Measurements from ENCODE around the gene NSRP1. TPM values are rescaled to one million over a fixed set of nuclear protein-coding genes. Genes with fewer than 3 reads are reported as not detected.

Gene NSRP1
- total RNA-seq, 4 donors from 2014 or later = 16.2 to 60.2 (median 42.7) TPM

DNA sequence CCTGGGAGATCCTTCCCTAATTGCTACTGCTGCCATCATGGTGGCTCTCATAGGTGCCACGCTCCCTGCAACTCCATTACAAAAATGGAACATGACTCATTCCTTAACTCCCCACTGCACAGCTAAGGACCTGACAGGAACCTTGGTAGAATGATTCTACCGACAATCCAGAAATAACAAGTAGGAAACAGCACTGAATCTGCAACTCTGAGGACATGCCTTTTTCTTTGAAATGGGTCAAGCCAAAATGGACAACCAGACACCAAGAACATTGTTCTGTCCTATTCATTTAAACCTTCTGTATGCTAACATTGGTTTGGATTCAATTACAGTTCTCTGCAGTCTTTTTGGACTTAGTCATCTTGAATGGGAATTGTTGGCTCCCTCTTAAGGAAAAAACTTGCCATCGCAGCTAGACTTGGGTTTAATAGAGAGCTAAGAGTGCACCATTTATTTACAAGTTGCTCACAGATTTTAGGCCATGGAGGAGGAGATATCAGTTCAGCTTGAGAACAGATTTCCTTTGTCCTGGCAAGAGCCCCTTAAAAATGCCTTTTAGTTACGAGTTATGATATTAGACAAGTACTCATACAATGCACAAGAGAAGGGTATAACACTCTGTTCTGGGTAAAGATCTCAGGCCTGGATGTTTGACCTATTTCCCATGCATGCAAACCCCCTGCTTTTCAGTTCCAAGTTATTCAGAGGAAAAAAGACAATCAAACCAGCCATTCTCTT is 20.9 kb upstream of the NSRP1 start:
- H3K36me3 ChIP-seq = no peaks in the 10 kb centered on the region
- TF ChIP-seq, protein P1, sequence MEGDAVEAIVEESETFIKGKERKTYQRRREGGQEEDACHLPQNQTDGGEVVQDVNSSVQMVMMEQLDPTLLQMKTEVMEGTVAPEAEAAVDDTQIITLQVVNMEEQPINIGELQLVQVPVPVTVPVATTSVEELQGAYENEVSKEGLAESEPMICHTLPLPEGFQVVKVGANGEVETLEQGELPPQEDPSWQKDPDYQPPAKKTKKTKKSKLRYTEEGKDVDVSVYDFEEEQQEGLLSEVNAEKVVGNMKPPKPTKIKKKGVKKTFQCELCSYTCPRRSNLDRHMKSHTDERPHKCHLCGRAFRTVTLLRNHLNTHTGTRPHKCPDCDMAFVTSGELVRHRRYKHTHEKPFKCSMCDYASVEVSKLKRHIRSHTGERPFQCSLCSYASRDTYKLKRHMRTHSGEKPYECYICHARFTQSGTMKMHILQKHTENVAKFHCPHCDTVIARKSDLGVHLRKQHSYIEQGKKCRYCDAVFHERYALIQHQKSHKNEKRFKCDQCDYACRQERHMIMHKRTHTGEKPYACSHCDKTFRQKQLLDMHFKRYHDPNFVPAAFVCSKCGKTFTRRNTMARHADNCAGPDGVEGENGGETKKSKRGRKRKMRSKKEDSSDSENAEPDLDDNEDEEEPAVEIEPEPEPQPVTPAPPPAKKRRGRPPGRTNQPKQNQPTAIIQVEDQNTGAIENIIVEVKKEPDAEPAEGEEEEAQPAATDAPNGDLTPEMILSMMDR (IDR thresholded peaks at IDR 0.05) = peak; percentile 30 to 49 (median 40)
- no peak for TF ChIP-seq POLR2AphosphoS5 (IDR thresholded peaks at IDR 0.05)
- H3K4me1 ChIP-seq = peaks cover 0 to 8% (median 6%) of the 10 kb centered on the region in 4 donors
- H3K9me3 ChIP-seq = no peaks in the 10 kb centered on the region
- DNase-seq = no peak
- intact Hi-C loops (cut with DNase I; ENCODE audit: low total_unique reads) (no loop called here), in situ Hi-C loops (cut with MboI; ENCODE audit: low pct_ligation_motif_present in 1 of 4, low pct_unique_long_range_greater_than_20kb in 1 of 4, low sequenced_read_pairs in 3 of 4) (loop anchor here in 3 of 4 donors (10.0 to 25.0 kb wide), 2 partner anchors 61 to 283 kb away; no protein-coding TSS in a partner anchor)
- H3K27me3 ChIP-seq = peaks cover 4% of the 10 kb centered on the region
- WGBS, 2 donors (ENCODE audit: low coverage in 1 of 2) = 37 to 48% methylated on average over 3 to 4 of the region's 4 CpGs
- H3K4me3 ChIP-seq = no peak overlapping the region
- no peak overlapping the region for H3K27ac ChIP-seq

DNA sequence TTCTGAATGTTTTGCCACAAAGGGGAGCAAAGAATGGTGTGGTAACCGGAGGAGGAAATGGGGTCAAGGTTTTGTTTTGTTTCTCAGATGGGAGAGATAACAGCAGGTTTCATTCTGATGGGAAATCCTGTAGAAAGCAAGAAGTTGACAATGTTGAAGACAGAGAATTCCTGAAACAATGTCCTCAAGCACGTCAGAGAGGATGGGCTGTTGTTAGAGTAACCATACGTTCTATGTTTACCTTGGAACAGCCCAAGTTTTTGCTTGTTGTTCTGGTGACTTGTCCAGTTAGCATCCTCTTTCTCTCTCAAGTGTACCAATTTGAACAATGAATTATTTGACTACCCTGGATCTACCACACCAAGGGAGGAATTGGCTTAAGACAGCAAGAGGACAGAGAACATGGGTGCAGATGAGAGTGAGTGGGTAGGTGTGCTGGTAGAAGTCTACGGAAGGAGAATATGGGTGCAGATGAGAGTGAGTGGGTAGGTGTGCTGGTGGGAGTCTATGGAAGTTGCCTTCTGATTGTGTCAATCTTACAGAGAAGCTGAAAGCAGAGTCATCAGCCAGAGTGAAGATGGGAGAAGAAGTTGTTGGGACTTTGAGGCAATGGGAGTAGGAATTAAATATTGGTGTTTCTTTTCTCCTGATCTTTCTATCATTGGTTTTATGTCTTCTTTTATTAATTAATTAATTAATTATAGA is 14.8 kb upstream of the NSRP1 start:
- in situ Hi-C loops (cut with MboI; ENCODE audit: low pct_ligation_motif_present in 1 of 4, low pct_unique_long_range_greater_than_20kb in 1 of 4, low sequenced_read_pairs in 3 of 4) = loop anchor here in 3 of 4 donors (10.0 to 25.0 kb wide), 2 partner anchors 223 to 235 kb away; partner anchors contain the start of gene TMIGD1 (in 2 of the 3)

DNA sequence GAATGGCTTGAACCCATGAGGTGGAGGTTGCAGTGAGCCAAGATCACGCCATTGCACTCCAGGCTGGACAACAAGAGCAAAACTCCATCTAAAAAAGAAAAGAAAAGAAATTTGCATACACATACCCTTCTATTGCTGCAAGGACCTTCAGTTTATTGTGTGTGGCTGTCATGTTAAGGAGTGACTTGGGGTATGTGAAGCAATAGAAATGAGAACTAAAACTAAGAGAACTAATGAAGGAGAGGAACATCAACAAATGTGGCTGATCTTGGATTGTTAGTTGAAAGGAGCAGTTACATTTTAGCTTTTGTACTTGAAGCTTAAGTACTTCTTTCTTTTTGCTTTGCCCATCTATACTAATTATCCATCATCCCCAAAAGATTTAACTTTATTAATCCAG is 12.7 kb upstream of the NSRP1 start:
- no peak for TF ChIP-seq POLR2AphosphoS5 (IDR thresholded peaks at IDR 0.05)
- no peak for TF ChIP-seq EP300 (IDR thresholded peaks at IDR 0.05; ENCODE audit: low read depth)
- no peak for TF ChIP-seq POLR2A (IDR thresholded peaks at IDR 0.05)
- TF ChIP-seq, protein P1 (IDR thresholded peaks at IDR 0.05) = no peak
- intact Hi-C loops (cut with DNase I; ENCODE audit: low total_unique reads) = loop anchor here (5.0 kb wide), 1 partner anchor 133 kb away; the partner anchor contains the start of gene SLC6A4
- Histone ChIP-seq H3K27me3 (no peaks in the 10 kb centered on the region), H3K27ac (no peak overlapping the region), H3K9me3 (no peaks in the 10 kb centered on the region), H3K36me3 (no peaks in the 10 kb centered on the region), H3K4me3 (no peak overlapping the region), H3K4me1 (peaks cover 0 to 9% (median 5%) of the 10 kb centered on the region in 4 donors)
- no peak for DNase-seq
- 96 to 100% methylated on average over 1 of the region's 1 CpG for WGBS, 2 donors (ENCODE audit: low coverage in 1 of 2)
- in situ Hi-C loops (cut with MboI; ENCODE audit: low pct_ligation_motif_present in 1 of 4, low pct_unique_long_range_greater_than_20kb in 1 of 4, low sequenced_read_pairs in 3 of 4) = loop anchor here in 3 of 4 donors (10.0 to 25.0 kb wide), 2 partner anchors 221 to 233 kb away; partner anchors contain the start of gene TMIGD1 (in 2 of the 3)

More for the DNA sequence above, 14.8 kb upstream of the NSRP1 start:
- no peaks in the 10 kb centered on the region for H3K9me3 ChIP-seq
- 56 to 61% methylated on average over 4 of the region's 4 CpGs for WGBS, 2 donors (ENCODE audit: low coverage in 1 of 2)
- no peak for TF ChIP-seq EP300 (IDR thresholded peaks at IDR 0.05; ENCODE audit: low read depth)
- no peak for TF ChIP-seq POLR2A (IDR thresholded peaks at IDR 0.05)
- TF ChIP-seq, protein P1 (IDR thresholded peaks at IDR 0.05) = no peak
- no peak for TF ChIP-seq POLR2AphosphoS5 (IDR thresholded peaks at IDR 0.05)
- peaks cover 0 to 9% (median 5%) of the 10 kb centered on the region in 4 donors for H3K4me1 ChIP-seq
- H3K36me3 ChIP-seq = no peaks in the 10 kb centered on the region
- H3K27me3 ChIP-seq = no peaks in the 10 kb centered on the region
- H3K4me3 ChIP-seq = no peak overlapping the region
- no peak for DNase-seq
- no peak overlapping the region for H3K27ac ChIP-seq
- intact Hi-C loops (cut with DNase I; ENCODE audit: low total_unique reads) = loop anchor here (5.0 kb wide), 1 partner anchor 135 kb away; the partner anchor contains the start of gene SLC6A4
